ENCODE results near the gene MATN4. TPM values are rescaled to one million over a fixed set of nuclear protein-coding genes. Genes with fewer than 3 reads are reported as not detected.

The MATN4 gene
- total RNA-seq, 2 donors from 2014 or later = 0.20 to 0.46 TPM

- WGBS, 2 experiments (ENCODE audit: insufficient coverage in 1 of 2, insufficient read length in 1 of 2) = 96 to 97% methylated on average over 35 to 69 of the region's 71 CpGs
Measured at GRCh38 chr20:45316150-45317080, 8.3 kb upstream of the MATN4 start.

DNA sequence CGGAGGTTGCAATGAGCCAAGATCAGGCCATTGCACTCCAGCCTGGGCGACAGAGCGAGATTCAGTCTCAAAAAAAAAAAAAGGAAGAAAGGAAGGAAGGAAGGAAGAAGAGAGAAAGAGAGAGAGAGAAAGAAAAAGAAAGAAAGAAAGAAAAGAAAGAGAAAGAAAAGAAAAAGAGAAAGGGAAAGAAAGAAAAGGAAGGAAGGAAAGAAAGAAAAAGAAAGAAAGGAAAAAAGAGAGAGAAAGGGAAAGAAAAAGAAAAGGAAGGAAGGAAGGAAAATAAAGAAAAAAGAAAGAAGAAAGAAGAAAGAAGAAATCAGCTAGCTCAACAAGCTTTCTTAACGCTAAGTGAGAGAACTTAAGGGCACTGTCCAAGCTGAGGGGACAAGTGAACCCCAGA lies 7.6 kb upstream of the MATN4 start:
- peaks cover 24% of the 10 kb centered on the region for H3K27me3 Mint-ChIP-seq (ENCODE audit: insufficient read depth)
- no peak overlapping the region for H3K27ac ChIP-seq (ENCODE audit: low read depth, low read length)
- no peaks in the 10 kb centered on the region for H3K9me3 Mint-ChIP-seq
- H3K27ac Mint-ChIP-seq = no peak overlapping the region
- no peaks in the 10 kb centered on the region for H3K36me3 ChIP-seq (ENCODE audit: control insufficient read depth, insufficient read depth, low read length)
- H3K4me1 Mint-ChIP-seq = no peaks in the 10 kb centered on the region
- no peak overlapping the region for H3K4me3 Mint-ChIP-seq
- H3K4me3 ChIP-seq (ENCODE audit: low read length) = no peak overlapping the region
- H3K9ac ChIP-seq (ENCODE audit: extremely low read depth, low read length, poor library complexity, severe bottlenecking) = no peak overlapping the region
- no peaks in the 10 kb centered on the region for H3K27me3 ChIP-seq (ENCODE audit: control insufficient read depth, insufficient read depth, low read length, poor library complexity, severe bottlenecking)
- no peak for TF ChIP-seq CTCF (conservative IDR thresholded peaks at IDR 0.05)
- 95% methylated on average over 4 of the region's 4 CpGs for WGBS, 2 experiments (ENCODE audit: insufficient coverage in 1 of 2, insufficient read length in 1 of 2)
- DNase-seq = no peak
- H3K36me3 Mint-ChIP-seq (ENCODE audit: low read depth) = no peaks in the 10 kb centered on the region
- H3K4me1 ChIP-seq (ENCODE audit: control insufficient read depth, insufficient read depth, low read length) = no peaks in the 10 kb centered on the region
- no peaks in the 10 kb centered on the region for H3K9me3 ChIP-seq (ENCODE audit: control insufficient read depth, low read length)

More at GRCh38 chr20:45316150-45317080, 8.3 kb upstream of the MATN4 start:
- H3K27me3 ChIP-seq (ENCODE audit: control insufficient read depth, insufficient read depth, low read length, poor library complexity, severe bottlenecking) = no peaks in the 10 kb centered on the region
- H3K36me3 ChIP-seq (ENCODE audit: control insufficient read depth, insufficient read depth, low read length) = no peaks in the 10 kb centered on the region
- no peak for DNase-seq
- no peak overlapping the region for H3K9ac ChIP-seq (ENCODE audit: extremely low read depth, low read length, poor library complexity, severe bottlenecking)
- H3K27ac Mint-ChIP-seq = no peak overlapping the region
- H3K4me1 Mint-ChIP-seq = no peaks in the 10 kb centered on the region
- no peaks in the 10 kb centered on the region for H3K9me3 ChIP-seq (ENCODE audit: control insufficient read depth, low read length)
- no peaks in the 10 kb centered on the region for H3K4me1 ChIP-seq (ENCODE audit: control insufficient read depth, insufficient read depth, low read length)
- H3K27ac ChIP-seq (ENCODE audit: low read depth, low read length) = no peak overlapping the region
- no peak overlapping the region for H3K4me3 Mint-ChIP-seq
- TF ChIP-seq CTCF (conservative IDR thresholded peaks at IDR 0.05) = no peak
- H3K27me3 Mint-ChIP-seq (ENCODE audit: insufficient read depth) = peaks cover 16% of the 10 kb centered on the region
- H3K36me3 Mint-ChIP-seq (ENCODE audit: low read depth) = no peaks in the 10 kb centered on the region
- no peaks in the 10 kb centered on the region for H3K9me3 Mint-ChIP-seq
- H3K4me3 ChIP-seq (ENCODE audit: low read length) = no peak overlapping the region

GRCh38 chr20:45313943-45314342 lies 5.8 kb upstream of the MATN4 start:
- no peaks in the 10 kb centered on the region for H3K4me1 Mint-ChIP-seq
- Histone ChIP-seq H3K4me1 (ENCODE audit: control insufficient read depth, insufficient read depth, low read length) (no peaks in the 10 kb centered on the region), H3K36me3 (ENCODE audit: control insufficient read depth, insufficient read depth, low read length) (no peaks in the 10 kb centered on the region), H3K27me3 (ENCODE audit: control insufficient read depth, insufficient read depth, low read length, poor library complexity, severe bottlenecking) (no peaks in the 10 kb centered on the region), H3K9ac (ENCODE audit: extremely low read depth, low read length, poor library complexity, severe bottlenecking) (no peak overlapping the region), H3K27ac (ENCODE audit: low read depth, low read length) (no peak overlapping the region), H3K9me3 (ENCODE audit: control insufficient read depth, low read length) (no peaks in the 10 kb centered on the region), H3K4me3 (ENCODE audit: low read length) (no peak overlapping the region)
- no peak overlapping the region for H3K27ac Mint-ChIP-seq
- no peak for TF ChIP-seq CTCF (conservative IDR thresholded peaks at IDR 0.05)
- H3K4me3 Mint-ChIP-seq = no peak overlapping the region
- WGBS, 2 experiments (ENCODE audit: insufficient coverage in 1 of 2, insufficient read length in 1 of 2) = 88 to 89% methylated on average over 4 to 11 of the region's 11 CpGs
- no peaks in the 10 kb centered on the region for H3K9me3 Mint-ChIP-seq
- DNase-seq = no peak
- H3K27me3 Mint-ChIP-seq (ENCODE audit: insufficient read depth) = peaks cover 35% of the 10 kb centered on the region
- no peaks in the 10 kb centered on the region for H3K36me3 Mint-ChIP-seq (ENCODE audit: low read depth)

Data from endodermal cell (in vitro differentiated cells).